Stimulated activated CD8-positive, alpha-beta memory T cell treated with anti-CD3 and anti-CD28 coated beads, Interleukin-15, amount 100 ng/mL, for 1 hour (primary cell): ENCODE results near the gene C3orf80.
"Not testable (repeated sequence)": the region's sequence is repeated elsewhere in the genome, so short reads cannot be mapped to it uniquely, and the experiment has no call there.

Source experiments
- DNase-seq: peaks from one replicate; pipeline ENCODE4 v3.0.0-alpha.2; 2020; ENCODE audit warnings: low read depth

C3orf80 gene

GRCh38 chr3:160213191-160213590 is 12.0 kb upstream of the C3orf80 start:
- no peak for DNase-seq

GRCh38 chr3:160217675-160218074 is 7.5 kb upstream of the C3orf80 start:
- DNase-seq = no peak

GRCh38 chr3:160218136-160218535 is 7.1 kb upstream of the C3orf80 start:
- DNase-seq = no peak

GRCh38 chr3:160220038-160220437 is 5.2 kb upstream of the C3orf80 start:
- no peak for DNase-seq

- DNase-seq = no peak
Observed at GRCh38 chr3:160221019-160221418, 4.2 kb upstream of the C3orf80 start.

- no peak for DNase-seq
Observed at GRCh38 chr3:160224256-160224655, 966 bp upstream of the C3orf80 start.

GRCh38 chr3:160224811-160225175 is 429 bp upstream of the C3orf80 start:
- DNase-seq = no peak

GRCh38 chr3:160226026-160226907 is 1.0 kb downstream of the C3orf80 start:
- no peak for DNase-seq

- DNase-seq = no peak
Observed at GRCh38 chr3:160227419-160227818, 2.2 kb downstream of the C3orf80 start.

GRCh38 chr3:160232014-160232413 is 6.8 kb downstream of the C3orf80 start:
- no peak for DNase-seq

GRCh38 chr3:160240719-160241118 is 15.5 kb downstream of the C3orf80 start:
- not testable (repeated sequence) for DNase-seq

- DNase-seq = no peak
Observed at GRCh38 chr3:160245261-160245800, 20.1 kb downstream of the C3orf80 start.

GRCh38 chr3:160247766-160248165 is 22.5 kb downstream of the C3orf80 start:
- DNase-seq = no peak

- no peak for DNase-seq
Observed at GRCh38 chr3:160253298-160253697, 28.1 kb downstream of the C3orf80 start.

- DNase-seq = no peak
Observed at GRCh38 chr3:160257606-160258005, 32.4 kb downstream of the C3orf80 start.

- DNase-seq = no peak
Observed at GRCh38 chr3:160259589-160259988, 34.4 kb downstream of the C3orf80 start.

- DNase-seq = no peak
Observed at GRCh38 chr3:160260587-160261270, 35.5 kb downstream of the C3orf80 start.

- no peak for DNase-seq
Observed at GRCh38 chr3:160265088-160265487, 39.9 kb downstream of the C3orf80 start.
